NT2/D1 (cell line): Measurements from ENCODE around the gene CDK14.

ENCODE experiments used
- DNase-seq: peaks from one replicate; pipeline ENCODE4 v3.0.0-alpha.2; 2011; ENCODE audit warnings: low read depth, low spot score
- H3K27me3 ChIP-seq: 2 replicates; pipeline ENCODE4 v1.6.0; 2011; ENCODE audit warnings: mild to moderate bottlenecking; ENCODE audit not compliant: insufficient read length, insufficient read depth
- H3K36me3 ChIP-seq: 2 replicates; pipeline ENCODE4 v1.6.1; 2011; ENCODE audit warnings: mild to moderate bottlenecking, low read length, mixed read lengths; ENCODE audit not compliant: insufficient read depth, insufficient read length
- H3K4me1 ChIP-seq: 2 replicates; pipeline ENCODE4 v1.5.1; 2011; ENCODE audit not compliant: insufficient read depth, insufficient read length
- H3K4me3 ChIP-seq: 2 replicates; pipeline ENCODE4 v1.5.1; 2011; ENCODE audit warnings: low read depth; ENCODE audit not compliant: insufficient read length
- H3K9ac ChIP-seq: 2 replicates; pipeline ENCODE4 v1.6.0; 2011; ENCODE audit warnings: low read depth; ENCODE audit not compliant: insufficient read length
- H3K9me3 ChIP-seq: 2 replicates; pipeline ENCODE4 v1.5.1; 2011; ENCODE audit warnings: mild to moderate bottlenecking, low read length; ENCODE audit not compliant: insufficient read depth
- SUZ12 ChIP-seq: IDR thresholded peaks from 2 replicates; pipeline ENCODE4 v1.6.1; 2011; ENCODE audit not compliant: insufficient read length, insufficient read depth; ENCODE audit errors: extremely low read depth
- YY1 ChIP-seq: IDR thresholded peaks from 2 replicates; pipeline ENCODE4 v1.6.1; 2011; ENCODE audit not compliant: insufficient read length, insufficient read depth
- ZNF274 ChIP-seq: IDR thresholded peaks from 2 replicates; pipeline ENCODE4 v1.6.1; 2011; ENCODE audit warnings: mild to moderate bottlenecking, low read depth, low read length

Gene CDK14

GRCh38 chr7:90692947-90693346 lies 96.8 kb downstream of the CDK14 start:
- Histone ChIP-seq H3K27me3 (no peaks in the 10 kb centered on the region), H3K4me1 (no peaks in the 10 kb centered on the region), H3K4me3 (no peak overlapping the region), H3K9me3 (no peaks in the 10 kb centered on the region), H3K9ac (no peak overlapping the region), H3K36me3 (no peaks in the 10 kb centered on the region)
- TF ChIP-seq ZNF274 (no peak), YY1 (no peak), SUZ12 (no peak)
- no peak for DNase-seq

- Histone ChIP-seq H3K36me3 (no peaks in the 10 kb centered on the region), H3K9me3 (no peaks in the 10 kb centered on the region), H3K4me1 (no peaks in the 10 kb centered on the region), H3K4me3 (no peak overlapping the region), H3K27me3 (no peaks in the 10 kb centered on the region), H3K9ac (no peak overlapping the region)
- DNase-seq: no peak
- TF ChIP-seq ZNF274 (no peak), YY1 (no peak), SUZ12 (no peak)
These were observed 97.8 kb downstream of the CDK14 start for GRCh38 chr7:90693939-90694338.

GRCh38 chr7:90698616-90699015 lies 102.5 kb downstream of the CDK14 start:
- no peaks in the 10 kb centered on the region for H3K36me3 ChIP-seq
- H3K9ac ChIP-seq: no peak overlapping the region
- no peak overlapping the region for H3K4me3 ChIP-seq
- TF ChIP-seq SUZ12 (no peak), ZNF274 (no peak), YY1 (no peak)
- DNase-seq: no peak
- no peaks in the 10 kb centered on the region for H3K4me1 ChIP-seq
- H3K9me3 ChIP-seq: no peaks in the 10 kb centered on the region
- no peaks in the 10 kb centered on the region for H3K27me3 ChIP-seq

- TF ChIP-seq YY1 (no peak), ZNF274 (no peak), SUZ12 (no peak)
- Histone ChIP-seq H3K27me3 (no peaks in the 10 kb centered on the region), H3K4me3 (no peak overlapping the region), H3K36me3 (no peaks in the 10 kb centered on the region), H3K4me1 (no peaks in the 10 kb centered on the region), H3K9ac (no peak overlapping the region), H3K9me3 (no peaks in the 10 kb centered on the region)
- no peak for DNase-seq
These were observed 104.9 kb downstream of the CDK14 start for GRCh38 chr7:90701021-90701420.

- no peak overlapping the region for H3K9ac ChIP-seq
- H3K36me3 ChIP-seq: no peaks in the 10 kb centered on the region
- TF ChIP-seq SUZ12 (no peak), ZNF274 (no peak), YY1 (no peak)
- H3K4me1 ChIP-seq: no peaks in the 10 kb centered on the region
- no peaks in the 10 kb centered on the region for H3K27me3 ChIP-seq
- H3K4me3 ChIP-seq: no peak overlapping the region
- no peaks in the 10 kb centered on the region for H3K9me3 ChIP-seq
- no peak for DNase-seq
These were observed 105.7 kb downstream of the CDK14 start for GRCh38 chr7:90701771-90702170.

GRCh38 chr7:90705391-90706071 lies 109.4 kb downstream of the CDK14 start:
- no peak for DNase-seq
- no peaks in the 10 kb centered on the region for H3K4me1 ChIP-seq

GRCh38 chr7:90706072-90706716 lies 110.1 kb downstream of the CDK14 start:
- Histone ChIP-seq H3K36me3 (no peaks in the 10 kb centered on the region), H3K9me3 (no peaks in the 10 kb centered on the region), H3K27me3 (no peaks in the 10 kb centered on the region), H3K9ac (no peak overlapping the region), H3K4me1 (no peaks in the 10 kb centered on the region), H3K4me3 (no peak overlapping the region)
- no peak for DNase-seq
- no peak for TF ChIP-seq ZNF274
- no peak for TF ChIP-seq SUZ12
- TF ChIP-seq YY1: no peak

More at GRCh38 chr7:90705391-90706071, 109.4 kb downstream of the CDK14 start:
- H3K36me3 ChIP-seq: no peaks in the 10 kb centered on the region
- no peaks in the 10 kb centered on the region for H3K27me3 ChIP-seq
- TF ChIP-seq YY1 (no peak), ZNF274 (no peak), SUZ12 (no peak)
- H3K9me3 ChIP-seq: no peaks in the 10 kb centered on the region
- H3K4me3 ChIP-seq: no peak overlapping the region
- H3K9ac ChIP-seq: no peak overlapping the region
